A549 (cell line): ENCODE data around the gene KANSL1. TPM values are rescaled to one million over a fixed set of nuclear protein-coding genes. Genes with fewer than 3 reads are reported as not detected.
A peak's percentile ranks its signal among the peaks of the same experiment; 100 is the strongest.

ENCODE experiments used
- ATAC-seq, 2 experiments: fragments of 200-7000 bp in 1 of 2; fragments of >200 bp in 1 of 2; cut with Nextera tagmentation in 1 of 2; cut with Tn5 transposase in 1 of 2; 3 replicates each; pipeline versions ENCODE4 v1.8.0 to v1.9.1; 2018 to 2020; ENCODE audit warnings: mild to moderate bottlenecking in 1 of 2, moderate library complexity in 1 of 2
- CTCF ChIA-PET: fragments of 300-600 bp; sonication (Branson Sonifier 250); formaldehyde crosslinking; extraction: SDS; loops from one replicate; lab custom pipeline; 2021; ENCODE audit warnings: antibody characterized with exemption, inconsistent platforms; lab: Yijun Ruan, JAX
- POLR2A ChIA-PET: fragments of 350-600 bp; formaldehyde crosslinking; extraction: SDS; loops from one replicate; lab custom pipeline; 2021; ENCODE audit warnings: antibody characterized with exemption, inconsistent platforms; lab: Yijun Ruan, JAX
- DNase-seq, 2 experiments: peaks; one replicate each; pipeline versions ENCODE4 v3.0.0 to v3.0.0-alpha.2; 2011 to 2016; ENCODE audit warnings: low read depth in 1 of 2, low spot score in 1 of 2
- FAIRE-seq: peaks from 2 replicates; lab custom pipeline; 2011; peaks lifted over from hg19 to GRCh38; lab: Jason Lieb, UNC
- H3K27ac ChIP-seq, 2 experiments: fragments of >200 bp; sonication (Bioruptor Twin); formaldehyde crosslinking; 3 replicates each; pipeline ENCODE4 v1.5.1; 2016 to 2017
- H3K4me1 ChIP-seq: fragments of >200 bp; sonication (Bioruptor Twin); formaldehyde crosslinking; 3 replicates; pipeline ENCODE4 v1.6.1; 2016
- H3K4me2 ChIP-seq: fragments of >200 bp; sonication (Bioruptor Twin); formaldehyde crosslinking; 3 replicates; pipeline ENCODE4 v1.6.1; 2016
- H3K4me3 ChIP-seq: fragments of >200 bp; sonication (Bioruptor Twin); formaldehyde crosslinking; 3 replicates; pipeline ENCODE4 v1.5.1; 2016
- H3K9me3 ChIP-seq: fragments of >200 bp; sonication (Bioruptor Twin); formaldehyde crosslinking; 3 replicates; pipeline ENCODE4 v1.6.1; 2016
- ATOH8 ChIP-seq: fragments of 250-450 bp; sonication (Bioruptor Pico); IDR thresholded peaks from 2 replicates; pipeline ENCODE4 v1.5.0; 2020; ENCODE audit warnings: low read depth, mild to moderate bottlenecking, moderate library complexity
- BHLHE40 ChIP-seq: IDR thresholded peaks from 2 replicates; pipeline ENCODE4 v1.6.1; 2012; ENCODE audit warnings: low read depth, low read length, inconsistent platforms
- CBX2 ChIP-seq: fragments of 200-600 bp; sonication (generic); IDR thresholded peaks from 2 replicates; pipeline ENCODE4 v1.6.1; 2016; ENCODE audit warnings: low read depth, mild to moderate bottlenecking, borderline replicate concordance
- CBX8 ChIP-seq: fragments of 200-600 bp; sonication (generic); IDR thresholded peaks from 2 replicates; pipeline ENCODE4 v1.6.1; 2016
- CEBPB ChIP-seq, 2 experiments: fragments of >200 bp in 1 of 2; sonication (Bioruptor Twin) in 1 of 2; formaldehyde crosslinking in 1 of 2; IDR thresholded peaks; 2 replicates each; pipeline ENCODE4 v1.6.1; 2012 to 2016
- CHD2 ChIP-seq: fragments of 150-350 bp; IDR thresholded peaks from 2 replicates; pipeline ENCODE4 v1.6.1; 2014; ENCODE audit warnings: low read length; ENCODE audit not compliant: partially characterized antibody
- CHD4 ChIP-seq: fragments of 200-600 bp; sonication (generic); IDR thresholded peaks from 2 replicates; pipeline ENCODE4 v1.6.1; 2016; ENCODE audit warnings: antibody characterized with exemption, mild to moderate bottlenecking, borderline replicate concordance
- CTCF ChIP-seq: fragments of >200 bp; sonication (Bioruptor Twin); formaldehyde crosslinking; IDR thresholded peaks from 3 replicates; pipeline ENCODE4 v1.5.1; 2016
- E2F6 ChIP-seq: IDR thresholded peaks from 2 replicates; pipeline ENCODE4 v1.6.1; 2012; ENCODE audit warnings: low read depth, borderline replicate concordance
- EHMT2 ChIP-seq: fragments of 200-600 bp; sonication (generic); IDR thresholded peaks from 2 replicates; pipeline ENCODE4 v1.6.1; 2016; ENCODE audit warnings: antibody characterized with exemption, low read depth, mild to moderate bottlenecking, moderate library complexity
- ELK1 ChIP-seq: fragments of 150-350 bp; IDR thresholded peaks from 2 replicates; pipeline ENCODE4 v1.6.1; 2014; ENCODE audit warnings: low read depth, mild to moderate bottlenecking, low read length
- FOSB ChIP-seq: fragments of 250-450 bp; sonication (Bioruptor Pico); IDR thresholded peaks from 2 replicates; pipeline ENCODE4 v1.5.0; 2020; ENCODE audit warnings: mild to moderate bottlenecking, moderate library complexity
- HDAC2 ChIP-seq: fragments of 200-600 bp; sonication (generic); IDR thresholded peaks from 2 replicates; pipeline ENCODE4 v1.6.1; 2016
- HES2 ChIP-seq: fragments of >200 bp; sonication (Bioruptor Twin); formaldehyde crosslinking; IDR thresholded peaks from 2 replicates; pipeline ENCODE4 v1.6.1; 2016
- HEYL ChIP-seq: fragments of 250-450 bp; sonication (Bioruptor Pico); IDR thresholded peaks from 2 replicates; pipeline ENCODE4 v1.8.0; 2021; ENCODE audit warnings: mild to moderate bottlenecking, moderate library complexity
- HOXA7 ChIP-seq: fragments of 250-450 bp; sonication (Bioruptor Pico); IDR thresholded peaks from 2 replicates; pipeline ENCODE4 v1.5.0; 2020; ENCODE audit warnings: mild to moderate bottlenecking, moderate library complexity
- JUNB ChIP-seq: fragments of >200 bp; sonication (Bioruptor Twin); formaldehyde crosslinking; IDR thresholded peaks from 2 replicates; pipeline ENCODE4 v1.6.1; 2016
- KDM5A ChIP-seq: fragments of 200-600 bp; sonication (generic); IDR thresholded peaks from 2 replicates; pipeline ENCODE4 v1.6.1; 2016; ENCODE audit warnings: antibody characterized with exemption, mild to moderate bottlenecking
- MAFK ChIP-seq: fragments of 450-650 bp; IDR thresholded peaks from 2 replicates; pipeline ENCODE4 v1.6.1; 2014; ENCODE audit not compliant: partially characterized antibody
- MAX ChIP-seq: IDR thresholded peaks from 2 replicates; pipeline ENCODE4 v1.6.1; 2012
- MAZ ChIP-seq: fragments of 150-350 bp; IDR thresholded peaks from 2 replicates; pipeline ENCODE4 v1.6.1; 2014; ENCODE audit warnings: antibody characterized with exemption, low read depth, low read length, borderline replicate concordance
- MYC ChIP-seq: IDR thresholded peaks from 2 replicates; pipeline ENCODE4 v1.6.1; 2012; ENCODE audit warnings: mild to moderate bottlenecking, inconsistent platforms, low read length, improper control_type of control experiment, borderline replicate concordance
- NFE2L2 ChIP-seq: fragments of 150-350 bp; conservative IDR thresholded peaks from 2 replicates; pipeline ENCODE4 v1.6.1; 2014; ENCODE audit warnings: low read length
- NPAS2 ChIP-seq: fragments of 250-450 bp; sonication (Bioruptor Pico); IDR thresholded peaks from 2 replicates; pipeline ENCODE4 v1.8.0; 2022; ENCODE audit warnings: mild to moderate bottlenecking, moderate library complexity, borderline replicate concordance
- PBX3 ChIP-seq: IDR thresholded peaks from 2 replicates; pipeline ENCODE4 v1.6.1; 2012
- POLR2A ChIP-seq: IDR thresholded peaks from 2 replicates; pipeline ENCODE4 v1.6.1; 2012; ENCODE audit warnings: mild to moderate bottlenecking, low read length
- POLR2AphosphoS2 ChIP-seq: conservative IDR thresholded peaks from 2 replicates; pipeline ENCODE4 v1.6.1; 2012; ENCODE audit warnings: low read length, improper control_type of control experiment, inconsistent platforms
- RAD21 ChIP-seq, 2 experiments: fragments of >200 bp in 1 of 2; sonication (Bioruptor Twin) in 1 of 2; formaldehyde crosslinking in 1 of 2; IDR thresholded peaks in 1 of 2; conservative IDR thresholded peaks in 1 of 2; 2 replicates in 1 of 2; 3 replicates in 1 of 2; pipeline ENCODE4 v1.6.1; 2012 to 2018; ENCODE audit warnings: inconsistent platforms in 1 of 2
- RARB ChIP-seq: fragments of 250-450 bp; sonication (Bioruptor Pico); IDR thresholded peaks from 2 replicates; pipeline ENCODE4 v1.8.0; 2021; ENCODE audit warnings: mild to moderate bottlenecking, moderate library complexity
- RCOR1 ChIP-seq: fragments of 150-350 bp; IDR thresholded peaks from 2 replicates; pipeline ENCODE4 v1.6.1; 2014; ENCODE audit warnings: antibody characterized with exemption, low read length, low read depth
- RFX5 ChIP-seq: fragments of 450-650 bp; IDR thresholded peaks from 2 replicates; pipeline ENCODE4 v1.7.1; 2014; ENCODE audit warnings: antibody characterized with exemption, mild to moderate bottlenecking, moderate library complexity
- SMC3 ChIP-seq: fragments of >200 bp; sonication (Bioruptor Twin); formaldehyde crosslinking; IDR thresholded peaks from 3 replicates; pipeline ENCODE4 v1.6.1; 2018; ENCODE audit warnings: inconsistent platforms
- TFCP2L1 ChIP-seq: fragments of 250-450 bp; sonication (Bioruptor Pico); IDR thresholded peaks from 2 replicates; pipeline ENCODE4 v1.5.0; 2021; ENCODE audit warnings: mild to moderate bottlenecking
- ZC3H11A ChIP-seq: fragments of 450-650 bp; IDR thresholded peaks from 2 replicates; pipeline ENCODE4 v1.6.1; 2014; ENCODE audit warnings: antibody characterized with exemption, mild to moderate bottlenecking
- ZFP36 ChIP-seq: fragments of 450-650 bp; IDR thresholded peaks from 2 replicates; pipeline ENCODE4 v1.6.1; 2014; ENCODE audit warnings: borderline replicate concordance; ENCODE audit not compliant: partially characterized antibody
- ZNF302 ChIP-seq: fragments of 250-450 bp; sonication (Bioruptor Pico); IDR thresholded peaks from 2 replicates; pipeline ENCODE4 v1.9.0; 2021; ENCODE audit warnings: inconsistent platforms, mild to moderate bottlenecking, moderate library complexity
- ZSCAN20 ChIP-seq: fragments of 250-450 bp; sonication (Bioruptor Pico); IDR thresholded peaks from 2 replicates; pipeline ENCODE4 v1.8.0; 2022; ENCODE audit warnings: mild to moderate bottlenecking, moderate library complexity
- WGBS: methylation state at CpG from one replicate; pipeline ENCODE4 v1.1.6; 2017; ENCODE audit errors: missing lambda C conversion rate; 5-methylcytosine and 5-hydroxymethylcytosine counted together
- polyA plus RNA-seq, 4 experiments: library from polyadenylated mRNA; depleted of rRNA in 3 of 4; stranded (reverse); fragments of >200 nt; fragmentation: RNase III in 1 of 4; extraction: RNeasy Plus Mini Kit Qiagen cat#74134 plus additional on column Dnase treatment in 1 of 4; gene quantifications; 2 replicates in 3 of 4; 3 replicates in 1 of 4; pipeline ENCODE4 v1.2.3, GENCODE V29; 2011 to 2017

KANSL1 gene
- polyA plus RNA-seq, 2 of the 4 experiments (the other 2 are of a cell fraction), result 22.6 to 27.9 TPM

GRCh38 chr17:46192439-46193150, 634 bp downstream of the KANSL1 start:
- peak overlapping the region; percentile 86 for H3K4me2 ChIP-seq
- ATAC-seq (peak; percentile 53 to 58), FAIRE-seq (no peak), DNase-seq (peak; percentile 89)
- WGBS, result under 1% methylated on average over 46 of the region's 60 CpGs
- ChIA-PET POLR2A (interaction anchor here (0.5 to 2.3 kb wide), 27 partner anchors 8 to 929 kb away, joined by 3 to 23 read pairs (median 4); no protein-coding TSS in a partner anchor), CTCF (interaction anchor here (0.6 to 2.9 kb wide), 68 partner anchors 9 to 1300 kb away, joined by 3 to 205 read pairs (median 8); no protein-coding TSS in a partner anchor)
- H3K4me3 ChIP-seq, result peak overlapping the region; percentile 65
- H3K27ac ChIP-seq, result peak overlapping the region; percentile 90 to 97
- peaks cover 58% of the 10 kb centered on the region for H3K4me1 ChIP-seq
- no peaks in the 10 kb centered on the region for H3K9me3 ChIP-seq
- TF ChIP-seq TFCP2L1 (CRISPR knock-in tag), result no peak
- no peak for TF ChIP-seq ZC3H11A
- TF ChIP-seq NFE2L2, result no peak
- TF ChIP-seq MAZ, result no peak
- no peak for TF ChIP-seq HES2
- TF ChIP-seq ZSCAN20 (CRISPR knock-in tag), result no peak
- TF ChIP-seq ELK1, result no peak; the same call in 1 of the 2 replicates
- peak; percentile 67 for TF ChIP-seq POLR2A
- peak; percentile 86; the same call in 1 of the 2 replicates for TF ChIP-seq CHD4
- no peak for TF ChIP-seq ZNF302 (CRISPR knock-in tag)
- TF ChIP-seq KDM5A, result peak; percentile 53; the same call in 1 of the 2 replicates
- TF ChIP-seq RARB (CRISPR knock-in tag), result no peak
- TF ChIP-seq EHMT2, result no peak
- TF ChIP-seq ZFP36, result peak; percentile 84
- no peak for TF ChIP-seq CHD2
- TF ChIP-seq FOSB, result no peak
- no peak for TF ChIP-seq RFX5
- TF ChIP-seq SMC3, result no peak
- TF ChIP-seq HOXA7 (CRISPR knock-in tag), result no peak
- TF ChIP-seq MYC, result no peak; the same call in 1 of the 2 replicates
- TF ChIP-seq PBX3, result no peak
- no peak for TF ChIP-seq POLR2AphosphoS2
- no peak for TF ChIP-seq HEYL
- no peak for TF ChIP-seq BHLHE40
- TF ChIP-seq MAFK, result no peak
- no peak for TF ChIP-seq CBX8
- TF ChIP-seq NPAS2, result peak; percentile 26; the same call in 1 of the 2 replicates
- no peak for TF ChIP-seq RCOR1
- no peak for TF ChIP-seq JUNB
- no peak for TF ChIP-seq CTCF
- peak; percentile 49; the same call in 1 of the 2 replicates for TF ChIP-seq ATOH8 (CRISPR knock-in tag)
- TF ChIP-seq CEBPB (IDR thresholded peaks at IDR 0.05), result 0 out of 4 replicates have a peak, but pooled peaks of 1 of the 2 experiments have one; percentile 8
- TF ChIP-seq CBX2, result no peak
- TF ChIP-seq MAX, result peak; percentile 83
- TF ChIP-seq HDAC2, result peak; percentile 92
- no peak for TF ChIP-seq RAD21 (conservative IDR thresholded peaks at IDR 0.05 in 1 of 2, IDR thresholded peaks at IDR 0.05 in 1 of 2)
- TF ChIP-seq E2F6, result 0 out of 2 replicates have a peak, but pooled peaks have one; percentile 19
